ENCODE measurements around the gene SLC34A1. TPM values are rescaled to one million over a fixed set of nuclear protein-coding genes. Genes with fewer than 3 reads are reported as not detected.

Gene SLC34A1
- total and polyA plus RNA-seq, 2 of the 13 experiments (the other 11 are each of a cell fraction or from before 2014, with no cell fraction given), result 0.03 to 0.20 TPM

DNA sequence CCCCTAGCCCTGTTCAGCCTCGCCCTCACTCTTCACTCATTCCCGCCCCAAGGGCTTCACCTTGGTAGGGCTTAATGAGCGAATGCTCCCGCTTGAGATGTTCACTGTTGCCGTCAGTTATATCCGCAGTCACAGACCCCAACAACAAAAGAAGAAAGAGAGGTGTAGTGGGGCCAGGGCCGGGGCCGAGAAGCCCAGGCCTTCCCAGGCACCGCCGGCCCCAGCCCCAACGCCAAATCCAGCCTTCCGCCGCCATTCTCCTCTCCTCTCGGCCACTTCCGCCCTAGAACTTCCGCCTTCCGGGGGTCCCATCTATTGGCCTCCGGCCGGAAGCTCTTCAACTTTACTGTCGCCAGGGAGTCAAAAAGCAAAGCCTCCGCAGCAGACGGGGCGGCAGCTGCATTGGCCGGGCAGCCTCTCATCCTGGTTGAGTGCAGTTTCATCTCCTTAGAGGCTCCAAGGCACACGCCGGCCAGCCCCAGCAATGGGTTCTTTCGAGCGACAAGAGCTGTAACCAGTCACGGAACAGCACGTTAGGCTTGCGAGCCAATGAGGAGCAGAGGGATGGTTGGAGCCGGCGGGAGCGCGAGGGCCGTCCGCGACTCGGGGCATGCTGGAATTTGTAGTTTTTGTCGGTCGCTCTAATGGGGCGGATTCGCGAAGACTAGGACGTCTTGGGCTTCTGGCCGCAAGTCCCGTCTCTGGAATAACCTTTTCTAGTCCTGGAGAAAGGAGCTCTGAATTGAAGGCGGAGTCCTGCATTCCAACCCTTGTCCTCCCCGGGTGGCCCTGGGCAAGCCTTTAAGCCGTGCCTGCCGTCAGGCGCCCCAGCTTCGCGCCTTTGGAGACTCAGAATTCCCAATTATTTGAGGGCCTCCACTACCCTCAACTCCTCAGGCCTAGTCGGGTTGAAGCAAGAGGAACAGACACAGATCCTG lies 32.6 kb upstream of the SLC34A1 start, which contains the start of gene LMAN2 (continued):
- TF ChIP-seq, protein P1, sequence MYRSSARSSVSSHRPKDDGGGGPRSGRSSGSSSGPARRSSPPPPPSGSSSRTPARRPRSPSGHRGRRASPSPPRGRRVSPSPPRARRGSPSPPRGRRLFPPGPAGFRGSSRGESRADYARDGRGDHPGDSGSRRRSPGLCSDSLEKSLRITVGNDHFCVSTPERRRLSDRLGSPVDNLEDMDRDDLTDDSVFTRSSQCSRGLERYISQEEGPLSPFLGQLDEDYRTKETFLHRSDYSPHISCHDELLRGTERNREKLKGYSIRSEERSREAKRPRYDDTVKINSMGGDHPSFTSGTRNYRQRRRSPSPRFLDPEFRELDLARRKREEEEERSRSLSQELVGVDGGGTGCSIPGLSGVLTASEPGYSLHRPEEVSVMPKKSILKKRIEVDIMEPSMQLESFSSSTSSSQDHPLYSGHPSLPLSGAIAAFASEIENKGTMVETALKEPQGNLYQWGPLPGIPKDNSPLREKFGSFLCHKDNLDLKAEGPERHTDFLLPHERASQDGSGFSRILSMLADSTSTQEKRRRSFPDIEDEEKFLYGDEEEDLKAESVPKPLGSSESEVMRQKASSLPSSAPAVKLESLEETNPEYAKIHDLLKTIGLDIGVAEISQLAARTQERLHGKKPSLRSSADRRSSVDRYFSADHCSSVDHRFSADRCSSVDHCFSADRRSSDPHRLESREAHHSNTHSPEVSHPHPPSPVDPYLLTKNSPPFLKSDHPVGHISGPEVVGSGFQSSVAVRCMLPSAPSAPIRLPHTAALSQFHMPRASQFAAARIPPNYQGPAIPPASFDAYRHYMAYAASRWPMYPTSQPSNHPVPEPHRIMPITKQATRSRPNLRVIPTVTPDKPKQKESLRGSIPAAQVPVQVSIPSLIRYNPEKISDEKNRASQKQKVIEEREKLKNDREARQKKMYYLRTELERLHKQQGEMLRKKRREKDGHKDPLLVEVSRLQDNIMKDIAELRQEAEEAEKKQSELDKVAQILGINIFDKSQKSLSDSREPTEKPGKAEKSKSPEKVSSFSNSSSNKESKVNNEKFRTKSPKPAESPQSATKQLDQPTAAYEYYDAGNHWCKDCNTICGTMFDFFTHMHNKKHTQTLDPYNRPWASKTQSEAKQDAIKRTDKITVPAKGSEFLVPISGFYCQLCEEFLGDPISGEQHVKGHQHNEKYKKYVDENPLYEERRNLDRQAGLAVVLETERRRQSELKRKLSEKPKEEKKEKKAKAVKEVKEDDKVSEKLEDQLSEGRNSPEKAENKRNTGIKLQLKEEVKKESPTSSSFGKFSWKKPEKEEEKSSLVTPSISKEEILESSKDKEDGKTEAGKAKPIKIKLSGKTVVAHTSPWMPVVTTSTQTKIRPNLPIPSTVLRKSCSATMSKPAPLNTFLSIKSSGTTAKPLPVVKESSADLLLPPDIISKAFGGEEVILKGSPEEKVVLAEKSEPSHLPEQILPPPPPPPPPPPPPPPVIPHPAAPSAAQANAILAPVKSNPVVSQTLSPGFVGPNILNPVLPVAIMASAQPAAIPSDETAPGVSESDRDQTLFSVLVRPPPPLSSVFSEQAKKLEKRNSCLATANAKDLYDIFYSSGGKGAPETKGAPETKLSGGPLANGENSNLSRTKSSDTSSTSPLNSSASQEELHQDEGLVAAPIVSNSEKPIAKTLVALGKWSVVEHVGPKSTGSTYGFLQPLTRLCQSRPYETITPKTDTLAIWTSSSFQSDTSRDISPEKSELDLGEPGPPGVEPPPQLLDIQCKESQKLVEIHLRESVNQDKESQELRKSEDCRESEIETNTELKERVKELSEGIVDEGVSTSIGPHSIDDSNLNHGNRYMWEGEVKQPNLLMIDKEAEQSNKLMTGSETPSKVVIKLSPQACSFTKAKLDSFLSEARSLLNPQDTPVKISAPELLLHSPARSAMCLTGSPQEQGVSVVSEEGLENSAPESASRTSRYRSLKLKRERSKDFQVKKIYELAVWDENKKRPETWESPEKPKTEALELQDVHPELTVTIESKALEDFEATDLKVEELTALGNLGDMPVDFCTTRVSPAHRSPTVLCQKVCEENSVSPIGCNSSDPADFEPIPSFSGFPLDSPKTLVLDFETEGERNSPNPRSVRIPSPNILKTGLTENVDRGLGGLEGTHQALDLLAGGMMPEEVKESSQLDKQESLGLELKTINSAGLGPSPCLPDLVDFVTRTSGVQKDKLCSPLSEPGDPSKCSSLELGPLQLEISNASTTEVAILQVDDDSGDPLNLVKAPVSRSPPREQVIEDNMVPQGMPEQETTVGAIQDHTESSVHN (CRISPR knock-in tag; IDR thresholded peaks at IDR 0.05), result no peak
- TF ChIP-seq ZNF746 (CRISPR knock-in tag; IDR thresholded peaks at IDR 0.05) (no peak; the same call in 1 of the 2 replicates), RFX3 (CRISPR knock-in tag; IDR thresholded peaks at IDR 0.05) (no peak), WIZ (CRISPR knock-in tag; IDR thresholded peaks at IDR 0.05) (no peak), YY1 (IDR thresholded peaks at IDR 0.05; ENCODE audit: insufficient read depth, insufficient replicate concordance, low read depth, low read length) (peak; percentile 95), RFXANK (CRISPR knock-in tag; IDR thresholded peaks at IDR 0.05) (no peak), JUNB (CRISPR knock-in tag; IDR thresholded peaks at IDR 0.05; ENCODE audit: borderline replicate concordance) (no peak)
- TF ChIP-seq, protein P2, sequence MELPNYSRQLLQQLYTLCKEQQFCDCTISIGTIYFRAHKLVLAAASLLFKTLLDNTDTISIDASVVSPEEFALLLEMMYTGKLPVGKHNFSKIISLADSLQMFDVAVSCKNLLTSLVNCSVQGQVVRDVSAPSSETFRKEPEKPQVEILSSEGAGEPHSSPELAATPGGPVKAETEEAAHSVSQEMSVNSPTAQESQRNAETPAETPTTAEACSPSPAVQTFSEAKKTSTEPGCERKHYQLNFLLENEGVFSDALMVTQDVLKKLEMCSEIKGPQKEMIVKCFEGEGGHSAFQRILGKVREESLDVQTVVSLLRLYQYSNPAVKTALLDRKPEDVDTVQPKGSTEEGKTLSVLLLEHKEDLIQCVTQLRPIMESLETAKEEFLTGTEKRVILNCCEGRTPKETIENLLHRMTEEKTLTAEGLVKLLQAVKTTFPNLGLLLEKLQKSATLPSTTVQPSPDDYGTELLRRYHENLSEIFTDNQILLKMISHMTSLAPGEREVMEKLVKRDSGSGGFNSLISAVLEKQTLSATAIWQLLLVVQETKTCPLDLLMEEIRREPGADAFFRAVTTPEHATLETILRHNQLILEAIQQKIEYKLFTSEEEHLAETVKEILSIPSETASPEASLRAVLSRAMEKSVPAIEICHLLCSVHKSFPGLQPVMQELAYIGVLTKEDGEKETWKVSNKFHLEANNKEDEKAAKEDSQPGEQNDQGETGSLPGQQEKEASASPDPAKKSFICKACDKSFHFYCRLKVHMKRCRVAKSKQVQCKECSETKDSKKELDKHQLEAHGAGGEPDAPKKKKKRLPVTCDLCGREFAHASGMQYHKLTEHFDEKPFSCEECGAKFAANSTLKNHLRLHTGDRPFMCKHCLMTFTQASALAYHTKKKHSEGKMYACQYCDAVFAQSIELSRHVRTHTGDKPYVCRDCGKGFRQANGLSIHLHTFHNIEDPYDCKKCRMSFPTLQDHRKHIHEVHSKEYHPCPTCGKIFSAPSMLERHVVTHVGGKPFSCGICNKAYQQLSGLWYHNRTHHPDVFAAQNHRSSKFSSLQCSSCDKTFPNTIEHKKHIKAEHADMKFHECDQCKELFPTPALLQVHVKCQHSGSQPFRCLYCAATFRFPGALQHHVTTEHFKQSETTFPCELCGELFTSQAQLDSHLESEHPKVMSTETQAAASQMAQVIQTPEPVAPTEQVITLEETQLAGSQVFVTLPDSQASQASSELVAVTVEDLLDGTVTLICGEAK (IDR thresholded peaks at IDR 0.05), result peak; percentile 92
- TF ChIP-seq, protein P2 (CRISPR knock-in tag; IDR thresholded peaks at IDR 0.05), result peak; percentile 65; the same call in 1 of the 2 replicates
